K562 (cell line): ENCODE results near the gene PPP1R12C.

Experiments used
- PHTF2 ChIP-seq: fragments of 250-450 bp; sonication (Bioruptor Pico); IDR thresholded peaks from 2 replicates; pipeline ENCODE4 v1.5.0; 2021; ENCODE audit warnings: mild to moderate bottlenecking
- TF ChIP-seq, protein P1 (sequence below), 3 experiments: IDR thresholded peaks in 2 of 3; conservative IDR thresholded peaks in 1 of 3; 2 replicates each; pipeline ENCODE4 v1.5.1; 2011 to 2012; ENCODE audit warnings: low read length in 3 of 3, mild to moderate bottlenecking in 3 of 3, control low read depth in 2 of 3, improper control_type of control experiment in 1 of 3, inconsistent platforms in 1 of 3, low read depth in 1 of 3, mixed read lengths in 1 of 3, moderate library complexity in 1 of 3; ENCODE audit not compliant: insufficient read depth in 2 of 3

GRCh38 chr19:55101261-55101660 is 16.2 kb downstream of the PPP1R12C start:
- TF ChIP-seq PHTF2 (CRISPR knock-in tag): no peak
- TF ChIP-seq, protein P1, sequence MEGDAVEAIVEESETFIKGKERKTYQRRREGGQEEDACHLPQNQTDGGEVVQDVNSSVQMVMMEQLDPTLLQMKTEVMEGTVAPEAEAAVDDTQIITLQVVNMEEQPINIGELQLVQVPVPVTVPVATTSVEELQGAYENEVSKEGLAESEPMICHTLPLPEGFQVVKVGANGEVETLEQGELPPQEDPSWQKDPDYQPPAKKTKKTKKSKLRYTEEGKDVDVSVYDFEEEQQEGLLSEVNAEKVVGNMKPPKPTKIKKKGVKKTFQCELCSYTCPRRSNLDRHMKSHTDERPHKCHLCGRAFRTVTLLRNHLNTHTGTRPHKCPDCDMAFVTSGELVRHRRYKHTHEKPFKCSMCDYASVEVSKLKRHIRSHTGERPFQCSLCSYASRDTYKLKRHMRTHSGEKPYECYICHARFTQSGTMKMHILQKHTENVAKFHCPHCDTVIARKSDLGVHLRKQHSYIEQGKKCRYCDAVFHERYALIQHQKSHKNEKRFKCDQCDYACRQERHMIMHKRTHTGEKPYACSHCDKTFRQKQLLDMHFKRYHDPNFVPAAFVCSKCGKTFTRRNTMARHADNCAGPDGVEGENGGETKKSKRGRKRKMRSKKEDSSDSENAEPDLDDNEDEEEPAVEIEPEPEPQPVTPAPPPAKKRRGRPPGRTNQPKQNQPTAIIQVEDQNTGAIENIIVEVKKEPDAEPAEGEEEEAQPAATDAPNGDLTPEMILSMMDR (IDR thresholded peaks at IDR 0.05 in 2 of 3, conservative IDR thresholded peaks at IDR 0.05 in 1 of 3; ENCODE audit: insufficient read depth in 2 of 3, low read depth in 1 of 3, low read length in 3 of 3): no peak
